Stimulated activated naive CD8-positive, alpha-beta T cell treated with anti-CD3 and anti-CD28 coated beads, Interleukin-15, amount 100 ng/mL, for 72 hours (primary cell): ENCODE data around the gene FAT3.

Experiments used
- ATAC-seq: fragments of 150-1000 bp; cut with Tn5 transposase; 2 replicates; pipeline ENCODE4 v1.10.0; 2021; ENCODE audit warnings: mild to moderate bottlenecking, moderate library complexity
- DNase-seq, 2 donors: peaks; one replicate each; pipeline ENCODE4 v3.0.0; 2021 to 2022
- H3K27ac Mint-ChIP-seq, 2 donors: one replicate each; pipeline ENCODE4 v1.8.0; 2022; ENCODE audit warnings: mild to moderate bottlenecking in 2 of 2, mixed read lengths in 2 of 2, moderate library complexity in 2 of 2
- H3K27me3 Mint-ChIP-seq: one replicate; pipeline ENCODE4 v1.8.0; 2022; ENCODE audit warnings: mixed read lengths
- H3K4me1 Mint-ChIP-seq: one replicate; pipeline ENCODE4 v1.8.0; 2022; ENCODE audit warnings: mild to moderate bottlenecking, mixed read lengths
- H3K4me3 Mint-ChIP-seq, 2 donors: one replicate each; pipeline ENCODE4 v1.8.0; 2022; ENCODE audit warnings: mild to moderate bottlenecking in 2 of 2, mixed read lengths in 2 of 2, moderate library complexity in 1 of 2
- H3K9me3 Mint-ChIP-seq, 2 donors: one replicate each; pipeline ENCODE4 v1.8.0; 2022; ENCODE audit warnings: mixed read lengths in 2 of 2

The FAT3 gene

GRCh38 chr11:92257536-92257935 is 32.9 kb downstream of the FAT3 start:
- ATAC-seq (no peak), DNase-seq (no peak)
- Mint-ChIP-seq H3K4me1 (no peaks in the 10 kb centered on the region), H3K9me3 (peaks cover 8 to 16% of the 10 kb centered on the region in 2 donors), H3K4me3 (no peak overlapping the region), H3K27ac (no peak overlapping the region), H3K27me3 (no peaks in the 10 kb centered on the region)

- peaks cover 7 to 8% of the 10 kb centered on the region in 2 donors for H3K9me3 Mint-ChIP-seq
- no peak for ATAC-seq
- DNase-seq: no peak
- H3K4me3 Mint-ChIP-seq: no peak overlapping the region
- no peak overlapping the region for H3K27ac Mint-ChIP-seq
- no peaks in the 10 kb centered on the region for H3K4me1 Mint-ChIP-seq
- no peaks in the 10 kb centered on the region for H3K27me3 Mint-ChIP-seq
Measured at GRCh38 chr11:92259861-92260260, 35.2 kb downstream of the FAT3 start.

- Mint-ChIP-seq H3K4me1 (no peaks in the 10 kb centered on the region), H3K4me3 (no peak overlapping the region), H3K27me3 (no peaks in the 10 kb centered on the region), H3K9me3 (no peaks in the 10 kb centered on the region), H3K27ac (no peak overlapping the region)
- no peak for DNase-seq
- no peak for ATAC-seq
Measured at GRCh38 chr11:92264350-92264749, 39.7 kb downstream of the FAT3 start.

- Mint-ChIP-seq H3K4me3 (no peak overlapping the region), H3K9me3 (peaks cover 0 to 7% of the 10 kb centered on the region in 2 donors), H3K27ac (no peak overlapping the region), H3K4me1 (no peaks in the 10 kb centered on the region), H3K27me3 (no peaks in the 10 kb centered on the region)
- ATAC-seq (no peak), DNase-seq (no peak)
Measured at GRCh38 chr11:92266806-92267205, 42.2 kb downstream of the FAT3 start.

GRCh38 chr11:92267278-92267677 is 42.7 kb downstream of the FAT3 start:
- H3K4me3 Mint-ChIP-seq: no peak overlapping the region
- no peaks in the 10 kb centered on the region for H3K4me1 Mint-ChIP-seq
- DNase-seq (no peak), ATAC-seq (no peak)
- no peaks in the 10 kb centered on the region for H3K27me3 Mint-ChIP-seq
- H3K27ac Mint-ChIP-seq: no peak overlapping the region
- H3K9me3 Mint-ChIP-seq: peaks cover 0 to 7% of the 10 kb centered on the region in 2 donors

- DNase-seq: no peak
- Mint-ChIP-seq H3K27me3 (no peaks in the 10 kb centered on the region), H3K4me3 (no peak overlapping the region), H3K9me3 (peaks cover 0 to 7% of the 10 kb centered on the region in 2 donors), H3K4me1 (no peaks in the 10 kb centered on the region), H3K27ac (no peak overlapping the region)
- no peak for ATAC-seq
Measured at GRCh38 chr11:92267968-92268367, 43.4 kb downstream of the FAT3 start.

GRCh38 chr11:92268546-92268945 is 43.9 kb downstream of the FAT3 start:
- Mint-ChIP-seq H3K4me1 (no peaks in the 10 kb centered on the region), H3K27me3 (no peaks in the 10 kb centered on the region), H3K9me3 (peaks cover 0 to 7% of the 10 kb centered on the region in 2 donors), H3K4me3 (no peak overlapping the region), H3K27ac (no peak overlapping the region)
- ATAC-seq: no peak
- no peak for DNase-seq

GRCh38 chr11:92269021-92269420 is 44.4 kb downstream of the FAT3 start:
- H3K27me3 Mint-ChIP-seq: no peaks in the 10 kb centered on the region
- no peak for ATAC-seq
- no peak overlapping the region for H3K4me3 Mint-ChIP-seq
- no peak overlapping the region for H3K27ac Mint-ChIP-seq
- no peak for DNase-seq
- no peaks in the 10 kb centered on the region for H3K4me1 Mint-ChIP-seq
- H3K9me3 Mint-ChIP-seq: peaks cover 0 to 7% of the 10 kb centered on the region in 2 donors

GRCh38 chr11:92269841-92270240 is 45.2 kb downstream of the FAT3 start:
- no peak for DNase-seq
- ATAC-seq: no peak
- Mint-ChIP-seq H3K4me3 (no peak overlapping the region), H3K27ac (no peak overlapping the region), H3K4me1 (no peaks in the 10 kb centered on the region), H3K9me3 (peaks cover 0 to 7% of the 10 kb centered on the region in 2 donors), H3K27me3 (no peaks in the 10 kb centered on the region)

- DNase-seq (no peak), ATAC-seq (no peak)
- Mint-ChIP-seq H3K27me3 (no peaks in the 10 kb centered on the region), H3K4me3 (no peak overlapping the region), H3K4me1 (no peaks in the 10 kb centered on the region), H3K9me3 (peaks cover 0 to 7% of the 10 kb centered on the region in 2 donors), H3K27ac (no peak overlapping the region)
Measured at GRCh38 chr11:92272651-92273050, 48.0 kb downstream of the FAT3 start.
